Uterus (tissue), 2 donors: Measurements from ENCODE around the gene MITF.

Experiments
- POLR2A ChIP-seq, 2 donors: fragments of 450-650 bp; IDR thresholded peaks; one replicate each; pipeline ENCODE4 v1.6.1; 2016; ENCODE audit warnings: antibody characterized with exemption in 2 of 2, mild to moderate bottlenecking in 1 of 2, moderate library complexity in 1 of 2
- TF ChIP-seq, protein P1 (sequence below), 4 experiments: fragments of 200-600 bp in 2 of 4; fragments of 450-650 bp in 2 of 4; sonication (generic) in 2 of 4; IDR thresholded peaks; one replicate each; pipeline ENCODE4 v1.5.1; 2016 to 2019; ENCODE audit warnings: antibody characterized with exemption in 4 of 4, mild to moderate bottlenecking in 2 of 4, moderate library complexity in 1 of 4

DNA sequence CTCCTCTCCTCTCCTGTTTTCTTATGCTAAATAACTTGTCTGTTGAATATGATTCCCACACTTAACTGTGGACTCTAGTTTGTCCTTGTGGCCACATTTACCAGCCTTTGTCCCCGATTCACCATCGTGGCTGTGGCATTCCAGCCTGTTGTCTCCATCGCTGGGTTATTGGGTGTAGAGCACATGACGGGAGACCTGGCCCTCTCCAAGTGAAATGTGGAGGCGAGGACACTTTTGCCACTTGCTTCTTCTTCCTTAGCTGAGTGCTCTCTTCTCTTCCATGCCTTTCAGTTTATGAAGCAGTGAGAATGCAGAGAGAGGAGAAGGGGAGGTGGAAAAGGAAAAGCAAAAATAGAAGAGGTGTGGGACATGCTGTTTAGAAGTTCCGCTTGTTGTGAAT is 198.8 kb downstream of the MITF start:
- TF ChIP-seq, protein P1, sequence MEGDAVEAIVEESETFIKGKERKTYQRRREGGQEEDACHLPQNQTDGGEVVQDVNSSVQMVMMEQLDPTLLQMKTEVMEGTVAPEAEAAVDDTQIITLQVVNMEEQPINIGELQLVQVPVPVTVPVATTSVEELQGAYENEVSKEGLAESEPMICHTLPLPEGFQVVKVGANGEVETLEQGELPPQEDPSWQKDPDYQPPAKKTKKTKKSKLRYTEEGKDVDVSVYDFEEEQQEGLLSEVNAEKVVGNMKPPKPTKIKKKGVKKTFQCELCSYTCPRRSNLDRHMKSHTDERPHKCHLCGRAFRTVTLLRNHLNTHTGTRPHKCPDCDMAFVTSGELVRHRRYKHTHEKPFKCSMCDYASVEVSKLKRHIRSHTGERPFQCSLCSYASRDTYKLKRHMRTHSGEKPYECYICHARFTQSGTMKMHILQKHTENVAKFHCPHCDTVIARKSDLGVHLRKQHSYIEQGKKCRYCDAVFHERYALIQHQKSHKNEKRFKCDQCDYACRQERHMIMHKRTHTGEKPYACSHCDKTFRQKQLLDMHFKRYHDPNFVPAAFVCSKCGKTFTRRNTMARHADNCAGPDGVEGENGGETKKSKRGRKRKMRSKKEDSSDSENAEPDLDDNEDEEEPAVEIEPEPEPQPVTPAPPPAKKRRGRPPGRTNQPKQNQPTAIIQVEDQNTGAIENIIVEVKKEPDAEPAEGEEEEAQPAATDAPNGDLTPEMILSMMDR (IDR thresholded peaks at IDR 0.05) = no peak
- TF ChIP-seq POLR2A (IDR thresholded peaks at IDR 0.05) = no peak
